Activated effector memory CD4-positive, alpha-beta T cell treated with anti-CD3 and anti-CD28 coated beads, Interleukin-2, amount 50 U/mL, for 16 hours (primary cell): Measurements from ENCODE around the gene LRP3.
"Not testable (repeated sequence)": the region's sequence is repeated elsewhere in the genome, so short reads cannot be mapped to it uniquely, and the experiment has no call there.

Source experiments
- DNase-seq: peaks from one replicate; pipeline ENCODE4 v3.0.0-alpha.2; 2020

LRP3 gene, protein sequence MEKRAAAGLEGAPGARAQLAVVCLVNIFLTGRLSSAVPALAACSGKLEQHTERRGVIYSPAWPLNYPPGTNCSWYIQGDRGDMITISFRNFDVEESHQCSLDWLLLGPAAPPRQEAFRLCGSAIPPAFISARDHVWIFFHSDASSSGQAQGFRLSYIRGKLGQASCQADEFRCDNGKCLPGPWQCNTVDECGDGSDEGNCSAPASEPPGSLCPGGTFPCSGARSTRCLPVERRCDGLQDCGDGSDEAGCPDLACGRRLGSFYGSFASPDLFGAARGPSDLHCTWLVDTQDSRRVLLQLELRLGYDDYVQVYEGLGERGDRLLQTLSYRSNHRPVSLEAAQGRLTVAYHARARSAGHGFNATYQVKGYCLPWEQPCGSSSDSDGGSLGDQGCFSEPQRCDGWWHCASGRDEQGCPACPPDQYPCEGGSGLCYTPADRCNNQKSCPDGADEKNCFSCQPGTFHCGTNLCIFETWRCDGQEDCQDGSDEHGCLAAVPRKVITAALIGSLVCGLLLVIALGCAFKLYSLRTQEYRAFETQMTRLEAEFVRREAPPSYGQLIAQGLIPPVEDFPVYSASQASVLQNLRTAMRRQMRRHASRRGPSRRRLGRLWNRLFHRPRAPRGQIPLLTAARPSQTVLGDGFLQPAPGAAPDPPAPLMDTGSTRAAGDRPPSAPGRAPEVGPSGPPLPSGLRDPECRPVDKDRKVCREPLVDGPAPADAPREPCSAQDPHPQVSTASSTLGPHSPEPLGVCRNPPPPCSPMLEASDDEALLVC

DNA sequence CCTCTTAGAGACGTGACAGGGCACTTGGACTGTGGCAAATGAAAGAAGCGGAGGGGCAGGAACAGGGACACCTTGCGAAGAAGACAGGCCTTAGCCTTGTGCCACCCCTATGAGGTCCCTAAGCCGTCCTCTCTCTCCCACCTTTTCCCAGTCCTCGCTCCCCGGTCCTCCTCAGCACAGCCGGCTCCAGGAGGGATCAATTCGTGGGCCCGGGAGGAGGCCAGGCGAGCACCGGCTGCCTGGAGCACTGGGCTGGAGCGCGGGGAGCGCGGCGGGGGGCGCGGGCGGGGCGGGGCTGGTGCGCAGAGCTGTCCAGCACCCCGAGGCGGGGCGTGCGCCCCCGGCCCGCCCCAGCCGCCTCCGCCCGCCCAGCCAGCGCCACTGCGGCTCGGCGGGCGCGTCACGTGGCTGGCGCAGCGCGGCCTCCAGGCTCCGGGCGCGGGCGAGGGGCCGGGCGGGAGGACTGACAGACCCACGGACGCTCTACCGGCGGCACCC is at the start of gene LRP3:
Gene LRP3, plus strand, starts transcription at position 466 of the 498 bp plus-strand sequence. CDS start 456 bp downstream, outside the sequence.
- DNase-seq = no peak

DNA sequence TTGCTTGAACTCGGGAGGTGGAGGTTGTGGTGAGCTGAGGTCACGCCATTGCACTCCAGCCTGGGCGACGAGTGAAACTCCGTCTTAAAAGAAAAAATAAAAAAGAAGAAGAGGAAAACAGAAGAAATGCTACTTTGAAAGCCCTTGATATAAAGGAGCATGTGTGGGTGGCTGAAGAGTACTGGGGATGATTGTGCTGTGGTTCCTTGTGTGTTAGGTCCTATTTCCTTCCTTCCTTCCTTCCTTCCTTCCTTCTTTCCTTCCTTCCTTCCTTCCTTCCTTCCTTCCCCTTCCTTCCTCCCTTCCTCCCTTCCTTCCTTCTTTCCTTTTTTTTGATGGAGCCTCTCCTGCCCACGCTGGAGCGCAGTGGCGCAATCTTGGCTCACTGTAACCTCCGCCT is 47.9 kb upstream of the LRP3 start:
- no peak for DNase-seq

GRCh38 chr19:33147538-33147937 is 46.6 kb upstream of the LRP3 start:
- no peak for DNase-seq

GRCh38 chr19:33150852-33151518 is 43.1 kb upstream of the LRP3 start:
- DNase-seq = no peak

GRCh38 chr19:33152176-33152575 is 42.0 kb upstream of the LRP3 start:
- no peak for DNase-seq

GRCh38 chr19:33152625-33153024 is 41.5 kb upstream of the LRP3 start:
- not testable (repeated sequence) for DNase-seq

- not testable (repeated sequence) for DNase-seq
Measured at GRCh38 chr19:33154313-33154712, 39.8 kb upstream of the LRP3 start.

DNA sequence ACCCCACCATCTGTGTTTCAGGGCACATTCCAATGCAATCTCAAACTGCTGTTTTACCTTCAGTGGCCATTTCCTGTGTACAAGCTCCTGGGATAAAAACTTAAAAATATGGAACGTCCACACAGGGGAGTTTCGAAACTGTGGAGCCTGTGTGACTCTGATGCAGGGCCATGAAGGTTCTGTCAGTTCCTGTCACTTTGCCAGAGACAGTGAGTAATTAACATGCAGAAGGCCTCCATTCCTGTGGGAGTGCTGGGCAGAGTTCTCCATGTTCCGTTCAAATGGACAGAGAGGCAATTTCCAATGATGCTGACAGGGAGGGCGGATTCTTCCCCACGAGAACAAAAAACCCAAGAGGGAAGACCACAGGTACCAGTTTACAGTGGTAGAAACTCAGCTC is 37.8 kb upstream of the LRP3 start:
- DNase-seq = no peak

DNA sequence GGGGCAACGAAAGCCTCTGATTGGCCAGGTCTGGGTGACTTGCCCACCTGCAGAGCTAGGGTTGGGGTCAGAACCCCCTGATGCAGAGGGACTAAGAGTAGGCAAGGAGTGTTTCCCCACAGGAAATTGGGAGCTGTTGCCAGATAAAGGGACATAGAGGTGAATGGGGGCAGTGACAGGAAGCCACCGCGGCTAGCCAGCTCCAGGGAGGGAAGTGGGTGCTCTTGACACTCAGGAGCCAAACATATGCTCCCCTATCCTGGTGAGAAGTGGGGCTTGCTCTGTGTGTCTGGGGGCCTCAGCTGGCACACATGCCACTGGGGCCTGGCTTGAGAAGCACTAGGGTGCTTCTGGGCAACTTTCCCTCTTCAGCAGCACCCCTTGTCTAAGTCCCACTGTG is 36.2 kb upstream of the LRP3 start:
- DNase-seq = no peak

- DNase-seq = no peak
Measured at GRCh38 chr19:33158365-33158764, 35.8 kb upstream of the LRP3 start.

DNA sequence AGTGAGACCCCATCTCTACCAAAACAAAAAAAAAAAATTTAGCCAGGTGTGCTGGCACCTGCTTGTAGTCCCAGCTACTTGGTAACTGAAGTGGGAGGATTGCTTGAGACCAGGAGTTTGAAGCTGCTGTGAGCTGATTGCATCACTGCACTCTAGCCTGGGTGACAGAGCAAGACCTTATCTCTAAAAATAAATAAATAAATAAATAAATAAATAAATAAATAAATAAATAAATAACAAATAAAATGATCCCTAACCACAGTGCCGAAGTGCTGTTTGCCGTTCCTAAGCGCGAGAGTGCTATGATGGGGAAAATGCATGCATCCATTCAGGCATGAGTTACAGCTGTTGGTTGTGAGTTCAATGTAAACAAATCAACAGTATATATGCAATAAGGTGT is 35.0 kb upstream of the LRP3 start:
- no peak for DNase-seq

DNA sequence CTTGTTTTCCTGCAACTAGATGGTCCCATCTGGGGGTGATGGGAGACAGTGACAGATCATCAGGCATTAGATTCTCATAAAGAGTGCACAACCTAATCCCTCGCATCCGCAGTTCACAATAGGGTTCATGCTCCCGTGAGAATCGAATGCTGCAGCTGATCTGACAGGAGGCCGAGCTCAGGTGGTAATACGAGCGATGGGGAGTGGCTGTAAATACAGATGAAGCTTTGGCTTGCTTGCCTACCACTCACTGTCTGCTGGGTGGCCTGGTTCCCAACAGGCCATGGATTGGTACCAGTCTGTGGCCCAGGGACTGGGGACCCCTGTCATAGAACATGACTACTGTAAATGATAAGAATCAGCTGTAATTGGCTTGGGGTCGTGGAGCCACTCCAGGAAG is 34.2 kb upstream of the LRP3 start:
- no peak for DNase-seq

- no peak for DNase-seq
Measured at GRCh38 chr19:33161201-33161600, 32.9 kb upstream of the LRP3 start.

DNA sequence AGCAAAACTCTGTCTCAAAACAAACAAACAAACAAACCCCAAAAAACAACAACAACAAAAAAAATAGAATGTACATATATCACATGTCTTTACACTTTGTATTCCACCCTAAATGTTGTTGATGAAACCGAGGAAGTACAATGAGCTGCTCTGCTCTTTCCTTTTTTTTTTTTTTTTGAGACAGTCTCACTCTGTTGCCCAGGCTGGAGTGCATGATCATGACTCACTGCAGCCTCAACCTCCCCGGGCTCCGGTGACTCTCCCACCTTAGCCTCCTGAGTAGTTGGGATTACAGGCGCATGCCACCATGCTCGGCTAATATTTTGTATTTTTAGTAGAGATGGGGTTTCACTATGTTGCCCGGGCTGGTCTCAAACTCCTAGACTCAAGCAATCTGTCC is 30.6 kb upstream of the LRP3 start:
- no peak for DNase-seq

DNA sequence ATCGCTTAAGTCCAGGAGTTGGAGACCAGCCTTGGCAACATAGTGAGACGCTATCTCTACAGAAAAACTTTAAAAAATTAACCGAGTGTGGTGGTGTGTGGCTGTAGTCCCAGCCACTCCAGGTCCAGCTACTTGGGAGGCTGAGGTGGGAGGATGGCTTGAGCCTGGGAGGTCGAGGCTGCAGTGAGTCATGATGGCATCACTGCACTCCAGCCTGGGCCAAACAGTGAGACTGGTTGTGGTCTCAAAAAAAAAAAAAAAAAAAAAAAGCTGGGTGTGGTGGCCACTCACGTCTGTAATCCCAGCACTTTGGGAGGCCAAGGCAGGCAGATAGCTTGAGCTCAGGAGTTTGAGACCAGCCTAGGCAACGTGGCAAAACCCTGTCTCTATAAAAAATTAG is 28.1 kb upstream of the LRP3 start:
- not testable (repeated sequence) for DNase-seq

DNA sequence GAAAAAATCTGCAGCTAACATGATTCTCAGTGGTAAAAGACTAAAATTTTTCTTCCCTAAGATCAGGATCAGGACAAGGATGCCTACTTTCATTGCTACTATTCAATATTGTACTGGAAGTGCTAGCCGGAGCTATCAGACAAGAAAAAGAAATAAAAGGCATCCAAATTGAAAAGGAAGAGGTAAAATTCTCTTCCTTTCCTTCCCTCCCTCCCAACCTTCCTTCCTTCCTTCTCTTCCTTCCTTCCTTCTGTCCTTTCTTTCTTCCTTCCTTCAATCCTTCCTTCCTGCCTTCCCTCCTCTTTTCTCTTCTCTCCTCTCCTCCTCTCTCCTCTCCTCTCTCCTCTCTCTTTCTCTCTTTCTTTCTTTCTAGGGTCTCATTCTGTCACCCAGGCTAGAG is 26.7 kb upstream of the LRP3 start:
- DNase-seq = no peak

DNA sequence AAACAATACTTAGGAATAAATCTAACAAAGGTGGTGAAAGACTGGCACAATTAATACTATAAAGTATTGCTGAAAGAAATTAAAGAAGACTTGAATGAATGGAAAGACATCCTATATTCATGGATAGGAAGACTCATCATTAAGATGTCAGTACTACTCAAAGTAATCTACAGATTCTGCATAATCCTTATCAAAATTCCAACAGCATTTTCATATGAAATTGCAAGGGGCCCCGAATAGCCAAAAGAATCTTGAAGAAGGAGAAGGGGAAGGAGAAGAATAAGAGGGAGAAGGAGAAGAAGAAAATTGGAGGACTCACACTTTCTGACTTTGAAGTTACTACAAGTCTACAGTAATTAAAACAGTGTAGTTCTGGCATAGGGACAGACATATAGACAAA is 25.6 kb upstream of the LRP3 start:
- no peak for DNase-seq

DNA sequence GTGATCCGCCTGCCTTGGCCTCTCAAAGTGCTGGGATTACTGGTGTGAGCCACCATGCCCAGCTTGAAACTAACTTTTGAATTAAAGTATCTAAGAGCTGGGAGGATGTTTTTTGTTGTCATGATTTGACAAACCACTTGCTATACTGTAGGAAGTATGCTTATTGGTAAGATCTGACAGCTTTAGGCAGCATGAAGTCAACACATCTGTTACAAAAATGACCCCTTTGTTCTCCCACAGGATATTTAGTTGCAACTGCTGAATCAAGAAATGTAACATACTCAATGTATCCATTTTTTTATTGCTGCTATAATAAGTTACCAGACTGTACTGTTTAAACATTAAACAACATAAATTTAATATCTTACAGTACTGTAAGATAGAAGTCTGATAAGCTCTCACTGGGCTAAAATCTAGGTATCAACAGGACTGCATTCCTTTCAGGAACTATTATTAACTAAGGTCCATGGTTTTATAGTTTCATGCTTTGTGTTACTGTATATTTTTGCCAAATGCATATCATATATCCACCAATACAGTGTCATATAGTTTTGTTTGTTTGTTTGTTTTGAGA is 22.8 kb upstream of the LRP3 start:
- no peak for DNase-seq

DNA sequence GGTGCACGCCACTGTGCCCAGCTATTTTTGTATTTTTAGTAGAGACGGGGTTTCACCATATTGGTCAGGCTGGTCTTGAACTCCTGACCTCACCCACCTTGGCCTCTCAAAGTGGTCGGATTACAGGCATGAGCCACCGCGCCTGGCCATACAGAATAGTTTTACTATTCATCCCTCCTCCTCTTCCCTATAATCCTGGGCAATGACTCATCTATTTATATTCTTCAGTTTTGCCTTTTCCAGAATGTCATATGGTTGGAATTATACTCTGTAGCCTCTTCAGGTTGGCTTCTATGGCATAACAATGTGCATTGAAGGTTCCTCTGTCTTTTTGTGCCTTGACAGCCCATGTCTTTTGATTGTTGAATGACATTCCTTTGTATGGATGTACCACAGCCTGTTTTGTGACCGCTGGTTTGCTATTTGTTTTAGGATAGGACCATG is 22.2 kb upstream of the LRP3 start:
- DNase-seq = no peak

- DNase-seq = no peak
Measured at GRCh38 chr19:33174186-33174585, 19.9 kb upstream of the LRP3 start.

DNA sequence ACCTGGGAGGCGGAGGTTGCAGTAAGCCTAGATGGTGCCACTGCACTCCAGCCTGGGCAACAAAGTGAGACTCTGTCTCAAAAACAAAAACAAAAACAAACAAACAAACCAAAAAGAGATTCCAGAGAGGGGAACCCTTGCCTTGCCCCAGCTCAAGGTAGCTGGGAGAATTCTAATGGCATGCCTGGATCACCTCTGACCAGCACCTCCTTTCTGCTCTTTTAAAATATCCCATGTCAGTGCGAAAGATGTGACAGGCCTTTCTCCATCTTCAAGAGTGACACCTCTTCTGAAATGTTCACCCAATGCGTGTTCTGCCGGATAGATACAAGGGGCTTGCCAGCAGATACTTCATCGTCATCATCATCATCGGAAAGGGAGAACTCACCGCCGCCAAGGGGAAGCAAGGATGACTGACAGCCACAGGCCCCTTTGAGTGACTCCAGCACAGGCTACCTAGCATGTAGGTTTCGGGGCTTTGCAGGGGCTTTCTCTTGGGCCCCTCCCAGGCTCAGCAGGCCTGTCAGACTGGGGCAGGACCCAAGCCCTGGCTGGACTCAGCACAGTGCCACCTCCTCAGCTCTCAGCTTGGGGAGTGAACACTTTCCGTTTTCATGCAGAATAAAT is 18.9 kb upstream of the LRP3 start:
- DNase-seq = no peak

- peak; percentile 73 for DNase-seq
Measured at GRCh38 chr19:33175886-33176669, 18.1 kb upstream of the LRP3 start.
